Measurements from ENCODE around the gene IRF2. TPM values are rescaled to one million over a fixed set of nuclear protein-coding genes. Genes with fewer than 3 reads are reported as not detected.

IRF2 gene
- total and polyA plus RNA-seq, 12 donors = 9.3 to 41.4 (median 28.6) TPM

- H3K27me3 ChIP-seq = no peaks in the 10 kb centered on the region
Measured at GRCh38 chr4:184430163-184430562, 44.2 kb downstream of the IRF2 start.

GRCh38 chr4:184428787-184429186 is 45.6 kb downstream of the IRF2 start:
- Histone ChIP-seq H3K4me1 (peaks cover 6 to 85% (median 68%) of the 10 kb centered on the region in 9 donors), H3K9me3 (no peaks in the 10 kb centered on the region), H3K27ac (peak overlapping the region in 2 of 10 donors; percentile 18 to 45), H3K4me3 (no peak overlapping the region), H3K27me3 (no peaks in the 10 kb centered on the region), H3K36me3 (peaks cover 0 to 70% (median 5%) of the 10 kb centered on the region in 9 donors)
- ATAC-seq (no peak), DNase-seq (no peak)
- TF ChIP-seq, protein P1, sequence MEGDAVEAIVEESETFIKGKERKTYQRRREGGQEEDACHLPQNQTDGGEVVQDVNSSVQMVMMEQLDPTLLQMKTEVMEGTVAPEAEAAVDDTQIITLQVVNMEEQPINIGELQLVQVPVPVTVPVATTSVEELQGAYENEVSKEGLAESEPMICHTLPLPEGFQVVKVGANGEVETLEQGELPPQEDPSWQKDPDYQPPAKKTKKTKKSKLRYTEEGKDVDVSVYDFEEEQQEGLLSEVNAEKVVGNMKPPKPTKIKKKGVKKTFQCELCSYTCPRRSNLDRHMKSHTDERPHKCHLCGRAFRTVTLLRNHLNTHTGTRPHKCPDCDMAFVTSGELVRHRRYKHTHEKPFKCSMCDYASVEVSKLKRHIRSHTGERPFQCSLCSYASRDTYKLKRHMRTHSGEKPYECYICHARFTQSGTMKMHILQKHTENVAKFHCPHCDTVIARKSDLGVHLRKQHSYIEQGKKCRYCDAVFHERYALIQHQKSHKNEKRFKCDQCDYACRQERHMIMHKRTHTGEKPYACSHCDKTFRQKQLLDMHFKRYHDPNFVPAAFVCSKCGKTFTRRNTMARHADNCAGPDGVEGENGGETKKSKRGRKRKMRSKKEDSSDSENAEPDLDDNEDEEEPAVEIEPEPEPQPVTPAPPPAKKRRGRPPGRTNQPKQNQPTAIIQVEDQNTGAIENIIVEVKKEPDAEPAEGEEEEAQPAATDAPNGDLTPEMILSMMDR (IDR thresholded peaks at IDR 0.05) = no peak
- intact Hi-C loops (cut with DNase I) = loop anchor here in 1 of 10 donors (5.0 kb wide), 1 partner anchor 39 kb away; no protein-coding TSS in a partner anchor
- 89 to 91% methylated on average over 12 of the region's 12 CpGs for WGBS, 2 donors

More at GRCh38 chr4:184430163-184430562, 44.2 kb downstream of the IRF2 start:
- DNase-seq = no peak
- Histone ChIP-seq H3K27ac (peak overlapping the region in 2 of 10 donors; percentile 11 to 45), H3K4me1 (peaks cover 6 to 82% (median 60%) of the 10 kb centered on the region in 9 donors), H3K9me3 (no peaks in the 10 kb centered on the region), H3K4me3 (no peak overlapping the region), H3K36me3 (peaks cover 0 to 70% (median 5%) of the 10 kb centered on the region in 9 donors)
- TF ChIP-seq, protein P1 (IDR thresholded peaks at IDR 0.05) = no peak
- peak in 1 of 8 donors; percentile 16 for ATAC-seq
- intact Hi-C loops (cut with DNase I) = no loop called here
- WGBS, 2 donors = 85 to 92% methylated on average over 6 of the region's 6 CpGs

- Histone ChIP-seq H3K4me3 (no peak overlapping the region), H3K9me3 (peaks cover 0 to 3% (median 0%) of the 10 kb centered on the region in 11 donors), H3K27me3 (no peaks in the 10 kb centered on the region), H3K36me3 (peaks cover 0 to 76% (median 5%) of the 10 kb centered on the region in 9 donors), H3K27ac (peak overlapping the region in 7 of 10 donors; percentile 1 to 63 (median 53)), H3K4me1 (peaks cover 6 to 84% (median 79%) of the 10 kb centered on the region in 9 donors)
- intact Hi-C loops (cut with DNase I) = loop anchor here in 1 of 10 donors (5.0 kb wide), 1 partner anchor 40 kb away; no protein-coding TSS in a partner anchor
- WGBS, 2 donors = 36 to 50% methylated on average over 1 of the region's 1 CpG
- TF ChIP-seq, protein P1 (IDR thresholded peaks at IDR 0.05) = no peak
- no peak for DNase-seq
- ATAC-seq = peak in 5 of 8 donors; percentile 13 to 60 (median 47)
Measured at GRCh38 chr4:184427687-184428086, 46.7 kb downstream of the IRF2 start.

DNA sequence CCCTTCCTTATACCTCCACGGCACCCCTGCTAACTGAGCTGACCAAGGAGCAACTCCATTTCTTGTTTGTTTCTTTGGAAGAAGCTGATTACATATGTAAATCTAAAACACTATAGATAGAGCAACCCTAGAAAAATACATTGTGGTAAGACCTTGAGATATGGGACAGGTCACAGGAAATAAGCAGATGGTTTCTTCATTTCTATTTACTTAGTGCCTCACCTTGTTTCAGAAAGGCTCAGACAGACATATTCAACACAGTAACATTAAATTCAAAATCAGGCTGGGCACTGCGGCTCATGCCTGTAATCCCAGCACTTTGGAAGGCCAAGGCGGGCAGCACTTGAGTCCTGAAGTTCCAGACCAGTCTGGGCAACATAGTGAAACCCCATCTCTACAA is 47.3 kb downstream of the IRF2 start:
- no peak for DNase-seq
- TF ChIP-seq, protein P1 (IDR thresholded peaks at IDR 0.05) = no peak
- Histone ChIP-seq H3K36me3 (peaks cover 0 to 78% (median 5%) of the 10 kb centered on the region in 9 donors), H3K9me3 (peaks cover 0 to 9% (median 0%) of the 10 kb centered on the region in 11 donors), H3K27me3 (no peaks in the 10 kb centered on the region), H3K4me1 (peaks cover 6 to 83% (median 76%) of the 10 kb centered on the region in 9 donors), H3K27ac (peak overlapping the region in 7 of 10 donors; percentile 1 to 63 (median 44)), H3K4me3 (no peak overlapping the region)
- no peak for ATAC-seq
- 98 to 99% methylated on average over 3 of the region's 3 CpGs for WGBS, 2 donors
- intact Hi-C loops (cut with DNase I) = loop anchor here in 1 of 10 donors (5.0 kb wide), 1 partner anchor 40 kb away; no protein-coding TSS in a partner anchor
